Calu3 (cell line): ENCODE data around the gene FAM171A2. TPM values are rescaled to one million over a fixed set of nuclear protein-coding genes. Genes with fewer than 3 reads are reported as not detected.
"Not testable (repeated sequence)": the region's sequence is repeated elsewhere in the genome, so short reads cannot be mapped to it uniquely, and the experiment has no call there.

Experiments used
- BruUV-seq: library from RNA; stranded (reverse); fragments of 400-500 nt; replicated peaks from 2 replicates; lab custom pipeline; 2021; lab: Mats Ljungman, UMichigan
- CTCF ChIA-PET: fragments of 300-600 bp; sonication (Branson Sonifier 250); formaldehyde crosslinking; loops from one replicate; lab custom pipeline; 2022; ENCODE audit warnings: antibody characterized with exemption; lab: Charles Lee
- DNase-seq: peaks from one replicate; pipeline ENCODE4 v3.0.0; 2022
- H3K27ac Mint-ChIP-seq: one replicate; pipeline ENCODE4 v1.8.0; 2022; ENCODE audit warnings: mixed read lengths; ENCODE audit not compliant: unreplicated experiment
- H3K27me3 Mint-ChIP-seq: one replicate; pipeline ENCODE4 v1.8.0; 2022; ENCODE audit warnings: mixed read lengths; ENCODE audit not compliant: unreplicated experiment
- H3K36me3 Mint-ChIP-seq: one replicate; pipeline ENCODE4 v1.8.0; 2022; ENCODE audit warnings: mild to moderate bottlenecking, moderate library complexity, mixed read lengths; ENCODE audit not compliant: insufficient read depth, unreplicated experiment
- H3K4me1 Mint-ChIP-seq: one replicate; pipeline ENCODE4 v1.8.0; 2022; ENCODE audit warnings: mild to moderate bottlenecking, low read depth, mixed read lengths; ENCODE audit not compliant: unreplicated experiment
- H3K4me3 Mint-ChIP-seq: one replicate; pipeline ENCODE4 v1.8.0; 2022; ENCODE audit warnings: mild to moderate bottlenecking, low read depth, moderate library complexity, mixed read lengths; ENCODE audit not compliant: unreplicated experiment
- H3K9me3 Mint-ChIP-seq: one replicate; pipeline ENCODE4 v1.8.0; 2022; ENCODE audit warnings: low read depth, mixed read lengths; ENCODE audit not compliant: unreplicated experiment
- CTCF ChIP-seq: fragments of 200-600 bp; IDR thresholded peaks from one replicate; pipeline ENCODE4 v1.8.0; 2022; ENCODE audit warnings: antibody characterized with exemption; ENCODE audit not compliant: unreplicated experiment
- intact Hi-C: fragments of 100-400 bp; cut with micrococcal nuclease; formaldehyde crosslinking; loops from one replicate; pipeline ENCODE4 v1.10.0; 2022; ENCODE audit not compliant: unreplicated experiment
- total RNA-seq: library from RNA; stranded (reverse); gene quantifications from 2 replicates; pipeline ENCODE4 v1.2.3, GENCODE V29; 2022

The FAM171A2 gene
- total RNA-seq, 1 experiment from 2014 or later, result 2.0 TPM

GRCh38 chr17:44367231-44367979 lies 3.8 kb upstream of the FAM171A2 start:
- intact Hi-C loops, result no loop called here
- CTCF ChIA-PET, result interaction anchor here (0.7 to 1.6 kb wide), 2 partner anchors 9 to 14 kb away, joined by 3 to 6 read pairs; no protein-coding TSS in a partner anchor

GRCh38 chr17:44365051-44365450 lies 1.4 kb upstream of the FAM171A2 start:
- H3K27me3 Mint-ChIP-seq, result peaks cover 73% of the 10 kb centered on the region
- H3K4me3 Mint-ChIP-seq, H3K36me3 Mint-ChIP-seq, H3K27ac Mint-ChIP-seq, CTCF ChIA-PET, intact Hi-C loops, DNase-seq, BruUV-seq, H3K4me1 Mint-ChIP-seq, H3K9me3 Mint-ChIP-seq: not testable (repeated sequence)

More at GRCh38 chr17:44367231-44367979, 3.8 kb upstream of the FAM171A2 start:
- no TSS peak for BruUV-seq
- H3K27ac Mint-ChIP-seq, result no peak overlapping the region
- H3K9me3 Mint-ChIP-seq, result no peaks in the 10 kb centered on the region
- DNase-seq, result no peak
- H3K27me3 Mint-ChIP-seq, result peaks cover 65% of the 10 kb centered on the region
- no peaks in the 10 kb centered on the region for H3K4me1 Mint-ChIP-seq
- H3K36me3 Mint-ChIP-seq, result no peaks in the 10 kb centered on the region
- H3K4me3 Mint-ChIP-seq, result no peak overlapping the region
- TF ChIP-seq CTCF, result no peak

- Mint-ChIP-seq H3K36me3 (no peaks in the 10 kb centered on the region), H3K4me1 (peaks cover 10% of the 10 kb centered on the region), H3K9me3 (no peaks in the 10 kb centered on the region), H3K4me3 (peak overlapping the region; percentile 63), H3K27me3 (peaks cover 88% of the 10 kb centered on the region), H3K27ac (no peak overlapping the region)
- no TSS peak for BruUV-seq
- CTCF ChIA-PET, result interaction anchor here (0.6 to 1.3 kb wide), 11 partner anchors 9 to 268 kb away, joined by 3 to 11 read pairs (median 4); partner anchors contain the start of genes GPATCH8, GRN, RUNDC3A and TMUB2
- intact Hi-C loops, result no loop called here
- DNase-seq, result no peak
- no peak for TF ChIP-seq CTCF
Observed at GRCh38 chr17:44362949-44363612, 572 bp downstream of the FAM171A2 start.

- Mint-ChIP-seq H3K4me1 (peaks cover 10% of the 10 kb centered on the region), H3K27ac (no peak overlapping the region), H3K36me3 (no peaks in the 10 kb centered on the region), H3K4me3 (peak overlapping the region; percentile 63), H3K27me3 (peaks cover 88% of the 10 kb centered on the region), H3K9me3 (no peaks in the 10 kb centered on the region)
- DNase-seq, result no peak
- CTCF ChIA-PET, result interaction anchor here (1.1 kb wide), 1 partner anchor 24 kb away, joined by 3 read pairs; no protein-coding TSS in a partner anchor
- no TSS peak for BruUV-seq
- intact Hi-C loops, result no loop called here
- no peak for TF ChIP-seq CTCF
Observed at GRCh38 chr17:44362459-44362948, 1.1 kb downstream of the FAM171A2 start.
